HG03039 (cell line): ENCODE data around the gene TXNDC8.
"Not testable (repeated sequence)": the region's sequence is repeated elsewhere in the genome, so short reads cannot be mapped to it uniquely, and the experiment has no call there.

Experiments used
- ATAC-seq: cut with Tn5 transposase; IDR thresholded peaks from one replicate; pipeline ENCODE4 v1.9.1; 2021; ENCODE audit warnings: mild to moderate bottlenecking, moderate library complexity; ENCODE audit not compliant: unreplicated experiment

TXNDC8 gene

GRCh38 chr9:110337727-110338126, at the start of gene TXNDC8:
TXNDC8 (minus strand) TSS chr9:110337863.
- no peak for ATAC-seq

- ATAC-seq = no peak
Measured at GRCh38 chr9:110383491-110383890, 45.8 kb upstream of the TXNDC8 start.

- ATAC-seq = no peak
Measured at GRCh38 chr9:110382731-110383130, 45.1 kb upstream of the TXNDC8 start.

- no peak for ATAC-seq
Measured at GRCh38 chr9:110371411-110372007, 33.8 kb upstream of the TXNDC8 start.

- ATAC-seq = no peak
Measured at GRCh38 chr9:110370315-110370714, 32.7 kb upstream of the TXNDC8 start.

GRCh38 chr9:110364451-110364850, 26.8 kb upstream of the TXNDC8 start:
- no peak for ATAC-seq

GRCh38 chr9:110358992-110359391, 21.3 kb upstream of the TXNDC8 start:
- ATAC-seq = not testable (repeated sequence)

GRCh38 chr9:110357505-110357904, 19.8 kb upstream of the TXNDC8 start:
- ATAC-seq = no peak

- ATAC-seq = no peak
Measured at GRCh38 chr9:110356639-110357395, 19.2 kb upstream of the TXNDC8 start.

- no peak for ATAC-seq
Measured at GRCh38 chr9:110355911-110356310, 18.2 kb upstream of the TXNDC8 start.

GRCh38 chr9:110351009-110351467, 13.4 kb upstream of the TXNDC8 start:
- no peak for ATAC-seq

GRCh38 chr9:110346325-110346724, 8.7 kb upstream of the TXNDC8 start:
- no peak for ATAC-seq

GRCh38 chr9:110344821-110345220, 7.2 kb upstream of the TXNDC8 start:
- no peak for ATAC-seq

- no peak for ATAC-seq
Measured at GRCh38 chr9:110343551-110343950, 5.9 kb upstream of the TXNDC8 start.

- ATAC-seq = no peak
Measured at GRCh38 chr9:110340306-110340705, 2.6 kb upstream of the TXNDC8 start.

GRCh38 chr9:110338143-110338542, 480 bp upstream of the TXNDC8 start:
- ATAC-seq = no peak

- ATAC-seq = no peak
Measured at GRCh38 chr9:110336363-110336762, 1.3 kb downstream of the TXNDC8 start.

- ATAC-seq = no peak
Measured at GRCh38 chr9:110334871-110335270, 2.8 kb downstream of the TXNDC8 start.

- no peak for ATAC-seq
Measured at GRCh38 chr9:110334183-110334582, 3.5 kb downstream of the TXNDC8 start.

- ATAC-seq = no peak
Measured at GRCh38 chr9:110332766-110333165, 4.9 kb downstream of the TXNDC8 start.

GRCh38 chr9:110330484-110331105, 7.1 kb downstream of the TXNDC8 start:
- ATAC-seq = no peak

- ATAC-seq = no peak
Measured at GRCh38 chr9:110329639-110330230, 7.9 kb downstream of the TXNDC8 start.
